Astrocyte (in vitro differentiated cells and primary cell): ENCODE data around the gene TRIM63.

Experiments used
- CTCF ChIP-seq: IDR thresholded peaks from 2 replicates; pipeline ENCODE4 v1.5.1; 2011; ENCODE audit warnings: low read depth, mild to moderate bottlenecking, inconsistent platforms, low read length, moderate library complexity; ENCODE audit not compliant: insufficient read depth
- EZH2 ChIP-seq: IDR thresholded peaks from 2 replicates; pipeline ENCODE4 v1.6.1; 2012; ENCODE audit warnings: mild to moderate bottlenecking, low read length, inconsistent platforms; ENCODE audit not compliant: insufficient read depth

DNA sequence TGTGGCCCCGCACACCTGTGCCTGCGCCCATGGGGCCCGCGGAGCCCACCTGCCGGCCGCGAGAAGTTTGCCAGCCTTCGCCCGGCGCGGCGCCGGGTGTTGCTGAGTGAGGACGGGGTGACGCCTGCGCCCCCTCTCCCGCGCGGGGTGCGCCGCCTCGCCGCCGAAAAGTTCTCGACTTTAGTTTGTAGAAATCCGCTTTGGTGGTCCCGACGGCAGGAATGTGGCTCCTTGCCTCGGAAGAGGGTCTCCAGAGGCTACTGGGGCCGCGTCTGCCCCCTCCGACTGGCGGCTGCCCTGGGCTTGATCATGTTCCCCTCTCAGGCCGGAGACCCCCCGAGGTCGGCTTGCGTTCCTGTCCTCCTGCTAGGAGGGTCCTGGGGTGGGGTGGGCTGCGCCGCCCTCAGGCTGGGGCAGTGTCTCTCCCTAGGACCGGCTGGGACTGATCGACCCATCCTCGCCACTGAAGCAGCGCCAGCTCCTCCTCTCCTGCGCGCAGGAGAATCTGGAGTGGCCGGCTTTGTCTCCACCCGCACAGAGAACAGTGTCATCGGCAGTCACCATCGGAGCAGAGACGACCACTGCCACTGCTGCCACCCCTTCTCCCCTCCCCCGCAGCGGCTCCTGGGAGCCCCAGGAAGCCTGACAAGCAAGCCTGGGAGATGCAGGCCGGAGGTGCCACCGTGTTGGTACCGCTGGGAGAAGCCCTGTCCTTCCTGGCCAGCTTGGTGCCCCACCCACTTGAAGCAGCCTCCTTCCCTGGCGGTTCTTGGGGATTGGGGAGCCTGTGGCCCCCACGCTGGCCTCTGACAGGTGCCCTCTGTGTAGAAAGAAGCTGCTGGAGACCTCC is 21.0 kb downstream of the TRIM63 start:
- TF ChIP-seq CTCF, result no peak
- peak; percentile 73 for TF ChIP-seq EZH2
